Measurements from ENCODE around the gene LRG1.

LRG1 gene

DNA sequence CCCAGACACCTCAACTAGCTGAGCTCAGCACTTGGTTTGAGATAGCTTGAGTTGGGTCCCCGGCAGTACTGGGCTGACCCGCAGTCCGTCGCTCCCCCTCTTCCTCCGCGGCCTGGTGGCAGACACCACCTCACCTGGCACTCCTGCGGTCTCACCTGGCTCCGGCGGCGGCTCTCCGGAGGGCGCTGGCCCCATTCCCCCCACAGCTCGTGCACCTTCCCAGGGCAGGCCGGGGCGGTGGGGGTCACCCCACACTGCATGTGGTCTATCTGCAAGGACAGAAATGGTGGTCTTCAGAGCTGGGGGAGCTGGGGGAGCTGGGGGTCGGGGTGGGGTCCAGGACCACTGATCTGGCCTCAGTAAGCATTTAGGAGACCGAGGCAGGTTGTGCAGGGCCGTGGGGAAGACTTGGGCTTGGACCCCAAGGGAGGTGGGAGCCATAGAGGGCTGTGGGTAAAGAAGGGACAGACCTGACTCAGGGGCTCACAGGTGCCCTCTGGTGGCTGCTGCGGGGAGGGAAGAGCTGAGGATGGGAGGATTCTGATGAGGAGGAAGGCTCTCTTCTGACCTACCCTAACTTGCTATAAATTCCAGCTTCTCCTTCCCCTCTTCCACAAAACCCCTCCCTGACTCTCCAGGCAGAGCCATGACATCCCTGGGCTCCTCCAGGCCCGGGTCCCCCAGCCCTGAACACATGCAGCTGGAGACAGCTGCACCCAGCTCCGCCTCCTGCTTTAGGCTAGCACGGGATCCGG is 14.9 kb downstream of the LRG1 start:
- peak; percentile 36 to 52 for DNase-seq

DNA sequence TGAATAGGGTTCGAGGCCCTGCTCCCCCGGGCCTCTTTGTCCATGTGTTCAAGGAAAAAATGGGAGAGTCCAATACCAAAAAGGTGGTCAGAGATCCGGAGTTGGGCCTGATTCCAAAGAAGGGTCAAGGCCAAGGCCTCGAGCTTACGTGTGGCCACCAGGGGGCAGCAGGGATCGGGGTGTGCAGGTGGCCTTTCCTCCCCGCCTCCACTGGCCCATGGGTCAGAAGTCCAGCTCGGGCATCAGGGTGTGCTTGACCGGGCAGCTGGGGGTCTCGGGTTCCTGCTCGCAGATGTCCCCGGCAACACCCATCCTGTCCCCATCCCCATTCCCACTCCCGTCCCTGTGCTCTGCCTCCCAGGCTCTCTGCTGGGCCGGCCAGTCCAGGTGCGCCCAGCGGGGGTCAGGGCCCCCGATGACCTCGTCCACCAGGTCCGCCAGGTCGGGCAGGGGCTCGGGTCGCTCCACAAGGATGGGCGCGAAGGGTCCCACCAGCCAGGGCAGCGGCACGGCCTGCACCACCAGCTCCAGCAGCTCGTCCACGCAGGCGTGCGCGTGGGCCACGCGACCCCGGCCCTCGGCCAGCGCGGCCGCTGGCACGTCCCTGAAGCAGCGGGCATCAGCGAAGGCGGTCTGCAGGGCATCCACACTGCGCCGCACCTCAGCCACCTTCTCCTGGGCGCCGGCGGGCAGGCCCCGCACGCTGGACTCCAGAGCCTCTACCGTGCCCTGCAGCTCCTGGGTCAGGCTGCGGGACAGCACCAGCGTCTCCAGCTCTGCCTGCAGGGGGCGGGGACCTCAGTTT is 16.3 kb downstream of the LRG1 start:
- no peak for DNase-seq

DNA sequence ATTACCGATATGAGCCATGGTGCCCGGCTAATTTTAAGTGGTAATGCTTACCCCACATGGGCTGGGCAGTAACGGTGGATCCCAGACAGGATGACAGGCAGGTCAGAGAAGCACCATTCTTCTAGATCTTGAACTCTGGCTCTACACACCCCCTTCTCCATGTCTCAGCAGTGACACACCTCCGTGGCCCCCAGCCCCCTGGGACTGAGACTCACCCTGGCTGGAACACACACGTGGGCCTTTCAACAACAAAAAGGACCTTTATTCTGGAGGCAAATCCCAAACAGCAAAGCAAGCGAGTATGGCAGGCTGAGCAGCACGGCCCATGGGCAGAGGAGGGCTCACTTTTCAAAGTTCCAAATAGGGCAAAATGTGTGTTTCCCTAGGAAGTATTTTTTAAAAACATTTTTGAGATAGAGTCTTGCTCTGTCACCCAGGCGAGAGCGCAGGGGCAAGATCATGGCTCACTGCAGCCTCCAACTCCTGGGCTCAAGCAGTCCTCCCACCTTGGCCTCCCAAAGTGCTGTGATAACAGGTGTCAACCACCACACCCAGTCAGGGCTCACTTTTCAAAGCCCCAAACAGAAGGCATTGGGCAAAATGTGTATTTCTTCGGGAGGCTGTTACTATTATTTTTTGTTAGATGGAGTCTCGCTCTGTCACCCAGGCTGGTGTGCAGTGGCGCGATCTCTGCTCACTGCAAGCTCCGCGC is 17.4 kb downstream of the LRG1 start:
- DNase-seq = no peak

DNA sequence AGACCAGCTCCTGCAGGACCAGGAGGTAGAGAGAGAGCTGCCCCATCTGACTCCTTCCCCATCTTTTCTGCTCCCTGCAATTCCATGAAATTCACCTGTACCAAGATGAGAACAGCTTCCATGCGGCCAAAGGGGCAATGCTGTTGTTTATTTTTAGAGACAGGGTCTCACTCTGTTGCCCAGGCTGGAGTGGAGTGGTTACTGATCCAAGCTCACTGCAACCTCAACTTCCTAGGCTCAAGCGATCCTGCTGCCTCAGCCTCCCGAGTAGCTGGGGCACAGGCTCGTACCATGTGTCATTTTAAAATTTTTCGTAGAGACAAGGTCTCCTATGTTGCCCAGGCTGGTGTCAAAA is 18.0 kb downstream of the LRG1 start:
- DNase-seq = no peak

DNA sequence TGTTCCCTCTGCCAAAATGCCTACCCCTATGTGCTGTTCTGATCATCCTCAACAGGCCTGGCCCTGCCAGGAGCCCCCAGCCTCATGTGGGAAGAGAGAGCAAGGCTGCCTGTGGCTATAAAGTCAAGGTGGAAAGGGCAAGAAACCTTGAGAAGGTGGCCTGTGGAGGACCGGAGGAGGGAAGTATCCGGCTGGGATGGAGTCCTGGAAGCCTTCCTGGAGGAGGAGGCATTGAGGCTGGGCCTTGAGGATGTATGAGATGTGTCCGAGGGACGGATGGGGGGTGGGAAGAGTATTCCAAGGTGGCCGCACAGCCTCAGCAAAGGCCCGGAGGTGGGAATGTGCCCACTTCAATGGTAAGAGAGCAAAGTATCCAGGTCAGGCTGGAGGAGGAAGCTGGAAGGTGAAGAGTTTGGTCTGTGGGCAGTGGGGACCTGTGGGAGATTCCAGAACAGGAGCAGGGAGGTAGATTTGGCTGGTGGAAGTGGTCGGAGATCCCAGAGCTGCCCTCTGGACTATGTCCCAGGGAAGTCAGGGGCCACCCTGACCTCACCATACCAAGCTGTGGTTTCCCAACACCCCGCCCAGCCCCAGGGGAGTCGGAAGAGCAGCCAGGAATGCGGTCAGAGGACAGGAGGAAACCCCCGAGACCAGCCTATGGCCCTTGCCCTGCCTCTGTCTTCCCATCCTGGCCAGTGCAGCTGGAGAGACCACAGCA is 18.5 kb downstream of the LRG1 start:
- DNase-seq = no peak

DNA sequence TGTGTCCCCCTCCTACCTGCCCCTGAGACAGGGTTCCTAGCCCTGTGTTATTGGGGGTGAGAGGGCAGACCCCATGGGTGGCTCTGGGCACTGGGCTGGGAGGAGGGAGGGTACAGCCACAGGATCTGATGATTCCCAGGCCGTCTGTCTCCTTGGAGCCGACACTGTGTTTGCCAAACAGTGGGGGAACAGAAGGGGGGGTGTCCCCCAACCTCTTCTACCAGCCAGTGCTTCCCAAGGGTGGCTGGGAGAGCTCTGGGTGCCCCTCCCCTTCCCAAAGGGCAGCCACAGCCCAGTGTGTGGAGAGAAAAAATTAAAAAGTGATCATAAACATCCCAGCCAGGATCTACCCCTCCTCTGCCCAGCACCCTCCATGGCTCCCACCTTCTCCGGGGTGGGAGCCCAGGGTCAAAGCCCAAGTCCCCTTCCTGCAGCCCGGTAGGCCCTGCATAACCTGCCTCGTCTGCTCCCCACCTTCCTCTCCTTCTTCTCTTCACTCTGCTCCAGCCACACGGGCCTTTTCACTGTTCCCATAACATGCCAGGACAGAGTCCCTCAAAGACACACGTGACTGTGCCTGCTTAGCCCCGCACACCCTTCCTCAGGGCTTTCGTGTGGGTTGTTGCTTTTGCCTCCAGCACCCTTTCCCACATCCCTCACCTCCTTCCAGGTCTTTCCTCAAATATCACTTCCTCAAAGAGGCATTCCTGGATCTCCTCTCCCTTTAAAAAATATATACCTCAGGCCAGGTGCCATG is 20.1 kb downstream of the LRG1 start:
- no peak for DNase-seq

DNA sequence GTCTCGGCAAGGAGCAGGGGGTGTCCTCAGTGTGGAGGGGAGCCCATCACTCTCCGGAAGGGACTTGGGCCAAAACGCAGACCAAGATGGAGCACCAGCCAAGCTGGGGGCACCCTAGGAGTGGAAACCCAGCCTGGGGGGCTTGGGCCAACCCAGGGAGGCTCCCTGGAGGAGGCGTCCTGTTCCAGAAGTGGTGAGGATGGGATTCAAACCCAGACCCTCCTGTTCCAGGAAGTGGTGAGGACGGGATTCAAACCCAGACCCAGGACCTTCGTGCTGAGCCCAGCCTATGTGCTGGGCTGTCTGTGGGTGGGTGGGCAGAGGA is 20.7 kb downstream of the LRG1 start:
- no peak for DNase-seq

DNA sequence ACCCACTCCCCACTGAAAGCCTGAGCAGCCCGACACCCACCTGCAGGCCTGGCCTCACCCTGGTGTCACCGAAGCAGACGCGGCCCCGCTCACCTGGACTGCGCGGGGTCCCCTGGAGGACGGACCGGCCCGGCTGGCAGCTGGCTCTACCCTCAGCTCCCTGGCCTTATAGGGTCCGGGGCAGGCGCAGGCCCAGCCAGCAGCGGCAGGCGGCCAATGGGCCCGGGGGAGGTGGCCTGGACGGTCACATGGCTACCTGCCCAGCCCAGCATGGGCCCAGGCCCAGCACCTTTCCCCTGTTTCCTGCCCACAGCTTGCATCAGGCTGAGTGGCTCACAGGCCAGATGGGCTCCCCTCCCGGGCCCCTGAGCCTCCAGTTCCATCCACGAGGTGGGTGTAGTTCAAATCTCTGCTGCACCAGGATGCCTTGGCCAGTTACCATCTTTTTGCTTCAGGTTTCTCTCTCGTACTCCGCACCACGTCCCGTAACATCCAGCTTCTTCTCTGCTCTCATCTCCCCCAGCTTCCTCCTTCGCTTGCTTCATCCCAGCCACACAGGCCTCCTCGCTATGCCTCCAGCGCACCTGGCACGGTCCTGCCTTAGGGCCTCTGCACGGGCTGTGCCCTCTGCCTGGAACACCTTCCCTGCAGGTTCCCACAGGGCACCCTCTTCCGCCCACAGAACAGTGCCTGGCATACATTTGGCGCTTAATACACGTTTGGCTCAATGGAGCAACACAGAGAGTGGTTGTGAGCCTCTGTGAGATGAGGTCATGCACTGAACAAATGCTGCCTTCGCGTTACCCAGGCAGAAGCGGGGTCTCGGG is 21.3 kb downstream of the LRG1 start, which contains the start of gene PLIN4:
TSS of gene PLIN4 (minus strand) at position 142 of the 827 bp plus-strand sequence. CDS start 214 bp downstream, outside the sequence.
- DNase-seq = no peak

DNA sequence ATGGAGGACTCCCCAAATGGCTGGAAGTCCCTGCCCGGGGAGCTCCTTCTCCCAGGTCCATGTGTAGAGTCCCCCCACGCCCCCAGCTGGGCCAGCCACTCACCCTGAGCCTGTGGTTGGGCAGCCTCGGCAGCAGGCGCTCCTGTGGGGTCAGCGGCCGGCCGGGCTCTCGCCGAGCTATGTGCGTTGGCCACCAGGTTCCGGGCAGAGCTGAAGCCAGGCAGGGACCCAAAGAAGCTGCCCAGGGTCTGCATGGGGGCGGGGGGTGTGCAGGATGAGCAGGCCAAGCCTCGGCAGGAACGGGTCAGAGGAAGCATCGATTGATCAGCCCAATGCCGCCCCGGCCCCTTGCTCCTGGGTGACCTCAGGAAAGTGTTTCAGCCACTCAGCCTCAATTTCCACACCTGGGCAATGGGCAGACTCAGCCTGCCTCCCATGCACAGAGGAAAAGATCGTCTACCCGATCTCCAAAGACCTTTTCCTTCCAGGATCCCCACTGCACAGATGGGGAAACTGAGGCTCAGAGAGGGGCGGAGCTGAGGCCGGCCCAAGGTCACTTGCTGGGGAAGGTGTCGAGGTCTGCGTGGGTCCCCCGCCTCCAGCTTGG is 22.3 kb downstream of the LRG1 start:
- no peak for DNase-seq

DNA sequence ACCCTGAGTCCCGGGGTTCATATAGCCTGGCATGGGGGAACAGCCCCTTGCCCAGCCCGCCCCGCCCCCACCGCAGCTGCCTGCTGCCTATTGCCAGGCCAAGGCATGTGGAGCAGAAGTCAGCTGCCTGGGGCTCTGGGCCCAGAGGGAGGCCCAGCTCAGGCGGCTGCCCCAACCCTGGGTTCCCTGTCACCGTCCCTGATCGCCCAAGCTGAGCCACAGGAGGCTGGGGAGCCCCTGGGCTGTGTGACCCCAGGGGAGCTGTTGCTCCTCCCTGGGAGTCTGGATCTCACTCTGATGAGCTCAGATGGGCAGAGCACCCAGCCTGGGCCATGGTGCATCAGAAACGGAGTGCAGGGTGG is 22.9 kb downstream of the LRG1 start:
- DNase-seq = no peak

DNA sequence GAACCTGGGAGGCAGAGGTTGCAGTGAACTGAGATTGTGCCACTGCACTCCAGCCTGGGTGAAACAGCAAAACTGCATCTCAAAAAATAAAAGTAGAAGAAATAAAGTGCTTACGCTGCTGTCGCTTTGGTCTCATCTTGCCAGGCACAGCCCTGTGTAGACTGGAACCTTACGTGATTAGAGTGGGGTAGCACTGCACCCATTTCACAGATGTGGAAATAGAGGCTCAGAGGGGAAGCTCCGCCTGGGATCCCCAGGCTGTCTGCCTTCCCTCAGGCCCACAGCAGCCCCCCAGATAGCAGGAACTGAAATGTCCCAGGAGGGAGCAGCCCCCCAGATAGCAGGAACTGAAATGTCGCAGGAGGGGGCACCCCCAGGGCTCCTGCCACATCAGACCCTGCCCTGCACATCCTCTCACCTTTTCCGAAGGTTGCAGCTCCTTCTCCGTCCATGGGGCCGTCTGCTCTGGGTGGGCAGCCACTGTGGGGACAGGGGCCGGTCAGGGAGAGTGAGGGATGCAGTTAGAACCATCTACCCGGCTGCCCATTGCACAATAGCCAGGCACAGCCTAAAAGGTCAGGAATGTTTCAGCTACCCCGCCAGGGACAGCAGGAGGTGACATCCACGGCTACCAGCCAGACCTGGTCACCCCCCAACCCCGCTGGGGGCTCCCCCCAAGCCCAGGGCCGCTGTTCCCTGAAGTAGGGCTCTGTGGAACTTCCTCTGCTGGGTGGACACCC is 23.5 kb downstream of the LRG1 start:
- no peak for DNase-seq

DNA sequence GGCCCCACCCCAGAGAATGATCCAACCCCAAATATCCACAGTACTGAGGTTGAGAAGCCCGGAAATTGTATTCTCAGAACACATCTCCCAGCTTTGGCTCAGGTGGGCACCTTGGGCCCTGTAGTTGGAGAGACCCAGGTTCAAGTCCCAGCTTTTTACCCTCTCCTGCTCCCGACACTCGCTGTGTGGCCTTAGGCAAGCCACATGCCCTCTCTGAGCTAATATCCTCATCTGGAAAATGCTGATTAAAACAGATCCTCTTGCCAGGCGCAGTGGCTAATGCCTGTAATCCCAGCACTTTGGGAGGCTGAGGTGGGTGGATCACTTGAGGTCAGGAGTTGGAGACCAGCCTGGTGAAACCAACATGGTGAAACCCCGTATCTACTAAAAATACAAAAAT is 24.1 kb downstream of the LRG1 start:
- no peak for DNase-seq

DNA sequence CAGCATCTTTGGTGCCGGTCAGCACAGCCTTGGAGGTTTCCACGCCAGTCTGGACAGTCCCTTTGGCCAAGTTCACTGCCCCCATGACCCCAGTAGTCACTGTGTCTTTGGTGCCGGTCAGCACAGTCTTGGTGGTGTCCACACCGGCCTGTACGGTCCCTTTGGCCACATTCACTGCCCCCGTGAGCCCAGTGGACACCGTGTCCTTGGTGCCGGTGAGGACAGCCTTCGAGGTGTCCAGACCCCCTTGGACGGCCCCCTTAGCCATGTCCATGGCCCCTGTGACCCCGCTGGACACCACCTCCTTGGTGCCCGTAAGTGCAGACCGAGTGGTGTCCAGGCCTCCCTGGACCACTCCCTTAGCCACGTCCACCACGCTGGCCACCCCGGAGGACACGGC is 26.6 kb downstream of the LRG1 start:
- no peak for DNase-seq

DNA sequence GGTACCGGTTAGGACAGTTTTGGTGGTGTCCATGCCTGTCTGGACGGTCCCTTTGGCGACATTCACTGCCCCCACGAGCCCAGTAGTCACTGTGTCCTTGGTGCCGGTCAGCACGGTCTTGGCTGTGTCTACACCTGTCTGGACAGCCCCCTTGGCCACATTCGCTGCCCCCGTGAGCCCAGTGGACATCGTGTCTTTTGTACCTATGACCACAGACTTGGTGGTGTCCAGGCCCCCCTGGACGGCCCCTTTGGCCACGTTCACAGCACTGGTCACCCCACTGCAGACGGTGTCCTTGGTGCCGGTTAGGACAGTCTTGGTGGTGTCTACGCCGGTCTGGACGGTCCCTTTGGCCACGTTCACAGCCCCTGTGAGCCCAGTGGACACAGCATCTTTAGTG is 27.8 kb downstream of the LRG1 start:
- DNase-seq = no peak

DNA sequence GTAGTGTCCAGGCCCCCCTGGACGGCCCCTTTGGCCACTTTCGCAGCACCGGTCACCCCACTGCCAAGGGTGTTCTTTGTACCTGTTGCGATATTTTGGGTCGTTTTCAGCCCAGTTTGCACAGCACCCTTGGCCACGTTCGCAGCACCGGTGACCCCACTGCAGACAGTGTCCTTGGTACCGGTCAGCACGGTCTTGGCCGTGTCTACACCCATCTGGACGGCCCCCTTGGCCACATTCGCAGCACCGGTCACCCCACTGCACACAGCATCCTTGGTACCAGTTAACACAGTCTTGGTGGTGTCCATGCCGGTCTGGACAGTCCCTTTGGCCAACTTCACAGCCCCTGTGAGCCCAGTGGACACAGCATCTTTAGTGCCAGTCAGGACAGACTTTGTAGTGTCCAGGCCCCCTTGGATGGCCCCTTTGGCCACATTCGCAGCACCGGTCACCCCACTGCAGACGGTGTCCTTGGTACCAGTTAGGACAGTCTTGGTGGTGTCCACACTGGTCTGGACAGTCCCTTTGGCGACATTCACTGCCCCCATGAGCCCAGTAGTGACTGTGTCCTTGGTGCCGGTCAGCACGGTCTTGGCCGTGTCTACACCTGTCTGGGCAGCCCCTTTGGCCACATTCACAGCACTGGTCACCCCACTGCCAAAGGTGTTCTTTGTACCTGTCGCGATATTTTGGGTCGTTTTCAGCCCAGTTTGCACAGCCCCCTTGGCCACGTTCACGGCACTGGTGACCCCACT is 28.4 kb downstream of the LRG1 start:
- no peak for DNase-seq

DNA sequence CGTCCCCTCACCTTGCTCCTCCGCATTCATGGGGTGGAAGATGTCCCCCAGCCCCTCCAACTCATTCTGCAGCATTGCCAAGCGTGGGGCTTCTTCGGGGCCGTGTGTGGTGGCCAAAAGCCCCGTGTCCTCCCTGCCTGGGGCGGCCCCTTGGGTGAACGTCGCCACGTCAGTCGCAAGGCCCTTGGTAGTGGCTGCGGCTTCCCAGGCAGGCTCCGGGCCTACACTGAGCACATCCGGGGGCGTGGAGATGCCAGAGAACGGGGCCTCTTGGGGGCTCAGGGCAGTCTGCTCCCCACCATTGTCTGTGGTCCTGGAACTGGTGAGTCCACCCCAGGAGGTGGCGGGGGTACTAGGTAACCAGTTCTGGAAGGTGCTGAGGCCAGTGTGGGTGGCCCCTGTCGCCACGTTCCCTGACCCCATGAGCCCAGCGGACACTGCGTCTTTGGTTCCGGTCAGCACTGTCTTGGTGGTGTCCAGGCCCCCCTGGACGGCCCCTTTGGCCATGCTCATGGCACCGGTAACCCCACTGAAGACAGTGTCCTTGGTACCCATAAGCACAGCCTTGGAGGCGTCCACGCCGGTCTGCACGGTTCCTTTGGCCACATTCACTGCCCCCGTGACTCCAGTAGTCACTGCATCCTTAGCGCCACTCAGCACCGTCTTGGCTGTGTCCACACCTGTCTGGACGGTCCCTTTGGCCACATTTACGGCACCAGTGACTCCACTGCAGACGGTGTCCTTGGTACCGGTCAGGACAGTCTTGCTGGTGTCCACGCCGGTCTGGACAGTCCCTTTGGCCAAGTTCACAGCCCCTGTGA is 29.2 kb downstream of the LRG1 start:
- DNase-seq = no peak

DNA sequence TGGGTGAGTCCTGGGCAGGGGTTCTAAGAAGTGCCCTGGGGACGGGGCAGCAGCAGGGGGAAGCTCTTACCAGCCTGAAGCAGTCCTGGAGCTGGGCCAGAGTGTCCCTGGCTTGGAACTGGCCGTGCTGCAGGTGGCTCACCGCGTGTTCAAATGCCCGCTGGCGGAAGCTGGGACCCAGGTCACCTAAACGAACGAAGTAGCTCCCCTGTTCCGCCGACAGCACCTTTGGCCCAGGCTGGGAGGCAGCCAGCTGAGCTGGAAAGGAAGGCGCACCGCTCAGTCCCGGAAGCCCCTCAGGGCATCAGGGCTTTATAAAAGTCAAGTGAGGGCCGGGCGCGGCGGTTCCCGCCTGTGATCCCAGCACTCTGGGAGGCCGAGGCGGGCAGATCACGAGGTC is 31.1 kb downstream of the LRG1 start:
- no peak for DNase-seq

DNA sequence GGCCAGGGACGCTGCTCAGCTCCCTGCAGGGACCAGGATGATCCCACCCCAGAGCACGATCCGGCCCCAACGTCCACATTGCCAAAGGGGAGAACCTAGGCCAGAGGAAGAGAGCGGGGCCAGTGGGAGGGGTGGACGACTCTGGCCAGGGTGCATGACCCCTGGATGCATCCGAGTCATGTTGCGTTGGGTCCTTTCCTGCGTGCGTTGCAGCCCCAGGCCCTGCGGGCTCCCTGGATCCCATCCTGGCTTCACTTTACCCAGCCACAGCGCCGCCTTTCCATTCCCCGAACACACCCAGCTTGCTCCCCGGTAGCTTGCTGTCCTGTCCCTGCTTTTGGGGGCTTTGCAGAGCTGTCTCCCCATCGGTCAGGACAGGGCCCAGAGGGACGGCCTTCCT is 32.0 kb downstream of the LRG1 start:
- no peak for DNase-seq

DNA sequence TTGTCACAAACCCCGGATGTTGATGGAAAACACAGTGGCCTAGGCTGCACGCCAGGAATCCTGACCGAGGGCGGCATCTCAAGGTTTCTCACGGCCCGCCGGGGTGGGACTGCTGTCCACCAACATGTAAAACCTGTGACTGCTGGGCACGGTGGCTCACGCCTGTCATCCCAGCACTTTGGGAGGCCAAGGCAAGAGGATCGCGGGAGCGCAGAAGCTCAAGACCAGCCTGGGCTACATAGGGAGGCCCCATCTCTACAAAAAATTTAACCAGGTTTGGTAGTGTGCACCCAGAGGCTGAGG is 32.7 kb downstream of the LRG1 start:
- DNase-seq = no peak

Data from Kasumi-1 (cell line).